GM12892 (cell line): Measurements from ENCODE around the gene CST11.

ENCODE experiments used
- DNase-seq: peaks from one replicate; pipeline ENCODE4 v3.0.0; 2011; ENCODE audit not compliant: insufficient read length
- FAIRE-seq: peaks from 2 replicates; lab custom pipeline; 2011; peaks lifted over from hg19 to GRCh38; lab: Jason Lieb, UNC
- POLR2A ChIP-seq: IDR thresholded peaks from 2 replicates; pipeline ENCODE4 v1.6.1; 2011; ENCODE audit warnings: low read depth, low read length, control low read depth
- POLR2AphosphoS5 ChIP-seq: IDR thresholded peaks from 2 replicates; pipeline ENCODE4 v1.6.1; 2011; ENCODE audit warnings: low read depth, low read length, control low read depth
- TAF1 ChIP-seq: IDR thresholded peaks from 2 replicates; pipeline ENCODE4 v1.6.1; 2011; ENCODE audit warnings: low read depth, mild to moderate bottlenecking, control low read depth, low read length, borderline replicate concordance

The CST11 gene

GRCh38 chr20:23436681-23437080 is 16.0 kb downstream of the CST11 start:
- TF ChIP-seq TAF1 (no peak), POLR2A (no peak), POLR2AphosphoS5 (no peak)
- no peak for FAIRE-seq
- no peak for DNase-seq

GRCh38 chr20:23435626-23436539 is 16.8 kb downstream of the CST11 start:
- DNase-seq = no peak
- no peak for FAIRE-seq
- no peak for TF ChIP-seq POLR2A
- TF ChIP-seq POLR2AphosphoS5 = no peak
- TF ChIP-seq TAF1 = no peak

GRCh38 chr20:23434521-23435313 is 18.0 kb downstream of the CST11 start:
- no peak for DNase-seq
- no peak for FAIRE-seq

GRCh38 chr20:23433628-23434027 is 19.0 kb downstream of the CST11 start:
- TF ChIP-seq POLR2A = no peak
- TF ChIP-seq POLR2AphosphoS5 = no peak
- no peak for TF ChIP-seq TAF1
- DNase-seq (no peak), FAIRE-seq (no peak)

More at GRCh38 chr20:23434521-23435313, 18.0 kb downstream of the CST11 start:
- TF ChIP-seq POLR2A = no peak
- no peak for TF ChIP-seq POLR2AphosphoS5
- no peak for TF ChIP-seq TAF1

- TF ChIP-seq POLR2AphosphoS5 (no peak), POLR2A (no peak), TAF1 (no peak)
- no peak for FAIRE-seq
- no peak for DNase-seq
Measured at GRCh38 chr20:23425129-23425528, 27.5 kb downstream of the CST11 start.

GRCh38 chr20:23420943-23421931 is 31.4 kb downstream of the CST11 start, which contains the start of gene NAPB:
TSS of gene NAPB (minus strand) at chr20:23421488. CDS start at chr20:23421402, 86 bp downstream.
- TF ChIP-seq POLR2A (peak; percentile 77; the same call in 1 of the 2 replicates), POLR2AphosphoS5 (peak; percentile 73), TAF1 (peak; percentile 49; the same call in 1 of the 2 replicates)
- DNase-seq (peak; percentile 81), FAIRE-seq (peak; percentile 92)

- TF ChIP-seq POLR2A (no peak), POLR2AphosphoS5 (no peak), TAF1 (no peak)
- peak; percentile 69 for FAIRE-seq
- peak; percentile 41 for DNase-seq
Measured at GRCh38 chr20:23419995-23420901, 32.4 kb downstream of the CST11 start.

GRCh38 chr20:23419657-23419994 is 33.0 kb downstream of the CST11 start:
- TF ChIP-seq TAF1 (no peak), POLR2A (no peak), POLR2AphosphoS5 (no peak)
- FAIRE-seq (peak; percentile 57), DNase-seq (no peak)

GRCh38 chr20:23417861-23418260 is 34.8 kb downstream of the CST11 start:
- DNase-seq = no peak
- FAIRE-seq = no peak

More at GRCh38 chr20:23417861-23418260, 34.8 kb downstream of the CST11 start:
- no peak for TF ChIP-seq POLR2A
- no peak for TF ChIP-seq POLR2AphosphoS5
- no peak for TF ChIP-seq TAF1
